ENCODE measurements around the gene DBI. TPM values are rescaled to one million over a fixed set of nuclear protein-coding genes. Genes with fewer than 3 reads are reported as not detected.

Gene DBI
- total RNA-seq, 1 donor from 2014 or later: 75.3 TPM

- FAIRE-seq: no peak
- TF ChIP-seq, protein P1, sequence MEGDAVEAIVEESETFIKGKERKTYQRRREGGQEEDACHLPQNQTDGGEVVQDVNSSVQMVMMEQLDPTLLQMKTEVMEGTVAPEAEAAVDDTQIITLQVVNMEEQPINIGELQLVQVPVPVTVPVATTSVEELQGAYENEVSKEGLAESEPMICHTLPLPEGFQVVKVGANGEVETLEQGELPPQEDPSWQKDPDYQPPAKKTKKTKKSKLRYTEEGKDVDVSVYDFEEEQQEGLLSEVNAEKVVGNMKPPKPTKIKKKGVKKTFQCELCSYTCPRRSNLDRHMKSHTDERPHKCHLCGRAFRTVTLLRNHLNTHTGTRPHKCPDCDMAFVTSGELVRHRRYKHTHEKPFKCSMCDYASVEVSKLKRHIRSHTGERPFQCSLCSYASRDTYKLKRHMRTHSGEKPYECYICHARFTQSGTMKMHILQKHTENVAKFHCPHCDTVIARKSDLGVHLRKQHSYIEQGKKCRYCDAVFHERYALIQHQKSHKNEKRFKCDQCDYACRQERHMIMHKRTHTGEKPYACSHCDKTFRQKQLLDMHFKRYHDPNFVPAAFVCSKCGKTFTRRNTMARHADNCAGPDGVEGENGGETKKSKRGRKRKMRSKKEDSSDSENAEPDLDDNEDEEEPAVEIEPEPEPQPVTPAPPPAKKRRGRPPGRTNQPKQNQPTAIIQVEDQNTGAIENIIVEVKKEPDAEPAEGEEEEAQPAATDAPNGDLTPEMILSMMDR (IDR thresholded peaks at IDR 0.05; ENCODE audit: insufficient read depth, low read length, severe bottlenecking): no peak
- H3K36me3 ChIP-seq (ENCODE audit: control insufficient read depth, insufficient read depth, low read length): no peaks in the 10 kb centered on the region
- DNase-seq (ENCODE audit: low read depth): no peak
- H3K27me3 ChIP-seq (ENCODE audit: control insufficient read depth, insufficient read depth, low read length): no peaks in the 10 kb centered on the region
- H3K4me3 ChIP-seq (ENCODE audit: low read depth, low read length): no peak overlapping the region
Observed at GRCh38 chr2:119338272-119338671, 28.5 kb upstream of the DBI start.

DNA sequence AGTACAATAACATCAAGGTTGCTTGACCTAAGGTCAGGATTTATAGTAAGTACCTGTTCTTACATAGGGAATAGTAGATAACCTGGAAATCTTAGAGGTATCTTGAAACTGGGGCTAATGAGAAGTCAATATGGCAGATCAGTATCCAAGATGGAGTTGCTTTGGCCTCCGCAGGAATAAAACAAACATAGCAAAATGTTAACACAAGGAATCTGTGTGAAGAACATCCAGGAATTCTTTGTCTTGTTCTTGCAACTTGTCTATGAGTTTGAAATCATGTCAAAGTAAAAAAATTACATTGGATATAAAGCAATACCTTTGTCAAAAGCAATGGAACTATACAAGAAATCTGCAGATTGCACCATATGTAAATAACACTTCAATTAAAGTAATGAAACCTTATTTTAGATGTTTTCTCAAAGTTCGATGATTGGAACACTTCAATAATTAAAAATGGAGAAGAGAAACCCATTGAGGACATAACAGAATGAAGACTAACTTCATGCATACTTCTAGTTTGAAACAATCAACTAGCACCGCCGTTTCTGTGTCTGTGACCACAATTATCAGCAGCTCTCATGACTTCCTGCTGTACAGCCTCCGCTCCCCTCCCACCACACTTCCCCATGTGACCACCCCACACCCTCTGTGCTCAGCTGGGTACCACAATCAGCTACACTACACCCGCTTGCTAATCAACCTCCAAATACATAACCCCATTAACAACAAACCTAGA lies 27.8 kb upstream of the DBI start:
- TF ChIP-seq, protein P1 (IDR thresholded peaks at IDR 0.05; ENCODE audit: insufficient read depth, low read length, severe bottlenecking): no peak
- no peak for FAIRE-seq
- no peaks in the 10 kb centered on the region for H3K36me3 ChIP-seq (ENCODE audit: control insufficient read depth, insufficient read depth, low read length)
- DNase-seq (ENCODE audit: low read depth): no peak
- no peaks in the 10 kb centered on the region for H3K27me3 ChIP-seq (ENCODE audit: control insufficient read depth, insufficient read depth, low read length)
- no peak overlapping the region for H3K4me3 ChIP-seq (ENCODE audit: low read depth, low read length)

DNA sequence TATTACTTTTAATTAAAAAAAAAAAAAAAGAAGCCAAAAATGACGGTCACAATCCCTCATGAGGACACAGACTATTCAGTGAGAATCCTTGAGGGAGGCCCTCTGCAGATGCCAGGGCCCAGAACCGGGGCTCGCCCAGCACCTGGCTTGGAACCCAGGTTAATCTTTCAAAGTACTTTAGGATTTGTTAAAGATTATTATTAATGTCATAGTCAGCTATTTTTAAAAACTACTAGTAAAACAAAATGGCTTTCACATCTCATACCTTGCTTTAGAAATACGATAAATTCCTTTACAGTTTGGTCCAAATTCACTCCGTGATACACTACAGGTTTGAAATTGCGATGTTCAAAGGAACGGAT lies 27.2 kb upstream of the DBI start:
- no peak for FAIRE-seq
- DNase-seq (ENCODE audit: low read depth): no peak
- H3K36me3 ChIP-seq (ENCODE audit: control insufficient read depth, insufficient read depth, low read length): no peaks in the 10 kb centered on the region
- H3K27me3 ChIP-seq (ENCODE audit: control insufficient read depth, insufficient read depth, low read length): no peaks in the 10 kb centered on the region
- no peak overlapping the region for H3K4me3 ChIP-seq (ENCODE audit: low read depth, low read length)
- TF ChIP-seq, protein P1 (IDR thresholded peaks at IDR 0.05; ENCODE audit: insufficient read depth, low read length, severe bottlenecking): no peak

DNA sequence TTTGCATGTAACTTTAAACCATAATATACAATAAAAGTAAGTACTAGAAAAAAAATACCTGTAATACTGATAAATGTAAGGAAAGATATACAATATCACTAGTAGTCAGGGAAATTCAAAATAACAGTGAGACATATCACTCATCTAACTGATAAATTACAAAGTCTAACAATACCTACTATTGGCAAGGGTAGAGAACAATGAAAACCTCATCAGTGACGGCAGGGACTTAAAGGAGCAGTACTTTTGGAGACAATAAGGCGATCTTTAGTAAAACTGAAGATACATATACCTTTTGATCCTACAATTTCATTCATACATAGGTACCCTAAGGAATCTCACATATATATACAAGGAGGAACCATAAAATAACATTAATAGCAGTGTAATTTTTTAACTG lies 25.1 kb upstream of the DBI start:
- DNase-seq (ENCODE audit: low read depth) (no peak), FAIRE-seq (no peak)
- no peaks in the 10 kb centered on the region for H3K27me3 ChIP-seq (ENCODE audit: control insufficient read depth, insufficient read depth, low read length)
- no peak overlapping the region for H3K4me3 ChIP-seq (ENCODE audit: low read depth, low read length)
- no peaks in the 10 kb centered on the region for H3K36me3 ChIP-seq (ENCODE audit: control insufficient read depth, insufficient read depth, low read length)
- TF ChIP-seq, protein P1 (IDR thresholded peaks at IDR 0.05; ENCODE audit: insufficient read depth, low read length, severe bottlenecking): no peak

GRCh38 chr2:119349289-119349688 lies 17.5 kb upstream of the DBI start:
- no peaks in the 10 kb centered on the region for H3K27me3 ChIP-seq (ENCODE audit: control insufficient read depth, insufficient read depth, low read length)
- FAIRE-seq (no peak), DNase-seq (ENCODE audit: low read depth) (peak; percentile 83)
- TF ChIP-seq, protein P1 (IDR thresholded peaks at IDR 0.05; ENCODE audit: insufficient read depth, low read length, severe bottlenecking): no peak
- no peaks in the 10 kb centered on the region for H3K36me3 ChIP-seq (ENCODE audit: control insufficient read depth, insufficient read depth, low read length)
- H3K4me3 ChIP-seq (ENCODE audit: low read depth, low read length): no peak overlapping the region
